HG03064 (cell line): ENCODE results near the gene SCD5.

ENCODE experiments used
- ATAC-seq: cut with Tn5 transposase; IDR thresholded peaks from one replicate; pipeline ENCODE4 v1.9.1; 2021; ENCODE audit warnings: low read depth; ENCODE audit not compliant: unreplicated experiment

Gene SCD5

DNA sequence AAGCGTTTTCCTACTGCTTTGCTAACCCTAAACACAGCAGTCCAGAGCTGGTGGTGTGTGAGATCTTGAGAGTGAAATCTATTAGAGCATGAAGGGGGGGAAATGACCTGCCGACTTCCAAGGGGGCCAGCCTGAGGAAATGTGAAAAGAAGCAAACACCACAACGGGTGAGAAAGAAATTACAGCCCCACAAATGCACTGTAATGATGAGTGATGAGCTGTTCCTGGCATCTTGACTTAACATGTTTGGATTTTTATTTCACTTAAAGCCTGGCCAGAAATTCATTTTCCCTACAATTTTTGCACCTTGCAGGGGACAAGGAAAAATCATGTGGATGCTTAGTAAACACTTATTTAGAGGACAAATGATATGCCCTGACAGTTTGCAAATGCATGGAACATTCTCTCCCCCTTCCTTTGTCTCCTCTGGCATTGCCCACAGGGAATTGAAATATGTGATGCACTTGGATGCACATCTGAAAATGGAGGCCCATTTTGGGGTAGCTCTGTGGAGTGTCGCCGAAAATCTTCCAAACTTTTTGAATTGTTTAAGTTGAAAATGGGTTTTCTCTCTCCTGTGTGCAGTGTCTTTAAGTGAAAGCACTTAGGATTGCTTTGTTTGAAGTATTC is 152.5 kb downstream of the SCD5 start:
- no peak for ATAC-seq

DNA sequence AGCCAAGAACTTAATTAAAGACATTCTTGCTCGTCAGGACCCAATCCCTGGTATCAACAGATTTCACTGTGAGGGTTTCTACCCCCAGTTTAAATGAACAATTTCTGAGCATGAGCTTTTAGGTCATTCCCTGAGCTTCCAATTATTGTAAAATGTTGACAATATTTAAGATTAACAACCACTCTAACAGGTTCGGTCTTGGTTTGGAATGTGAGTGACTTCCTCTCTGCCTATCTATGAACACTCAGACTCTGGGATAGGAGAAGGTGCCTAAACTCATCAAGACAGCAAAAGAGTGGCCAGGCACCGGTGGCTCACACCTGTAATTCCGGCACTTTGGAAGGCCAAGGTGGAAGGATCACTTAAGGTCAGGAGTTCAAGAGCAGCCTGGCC is 153.9 kb downstream of the SCD5 start:
- no peak for ATAC-seq

DNA sequence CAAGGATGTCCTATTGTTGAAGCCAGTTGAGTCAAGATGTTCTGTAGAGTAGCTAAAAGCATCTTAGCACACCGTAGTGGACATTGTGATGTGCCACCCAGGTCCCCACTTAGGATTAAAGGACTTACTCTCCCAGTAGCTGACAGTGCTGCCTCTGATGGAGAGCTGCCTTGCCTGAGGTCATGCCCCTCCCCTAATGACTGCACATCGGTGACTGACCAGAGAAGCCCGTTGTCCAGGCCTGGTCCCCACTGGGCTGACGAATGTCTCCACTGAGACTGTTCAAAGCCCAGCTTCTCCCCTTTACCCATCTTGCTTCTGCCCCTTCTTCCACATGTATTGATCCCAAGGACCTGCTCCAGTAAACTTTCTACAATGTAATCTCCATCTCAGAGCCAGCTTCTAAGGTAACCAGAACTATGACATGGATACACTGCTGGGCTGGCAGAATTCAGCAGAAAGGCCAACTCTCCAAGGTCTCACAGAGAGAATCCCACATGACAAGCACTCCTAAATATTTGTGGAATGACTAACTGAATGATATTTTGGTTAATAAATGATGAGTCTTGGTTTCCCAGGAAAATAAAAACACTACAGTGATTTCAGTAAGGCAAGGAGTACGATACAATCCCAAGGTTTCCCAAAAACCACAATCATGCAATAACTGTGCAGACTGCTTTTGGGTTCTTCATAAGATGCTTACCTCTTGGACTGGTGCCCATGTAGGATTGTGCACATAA is 154.4 kb downstream of the SCD5 start:
- no peak for ATAC-seq

DNA sequence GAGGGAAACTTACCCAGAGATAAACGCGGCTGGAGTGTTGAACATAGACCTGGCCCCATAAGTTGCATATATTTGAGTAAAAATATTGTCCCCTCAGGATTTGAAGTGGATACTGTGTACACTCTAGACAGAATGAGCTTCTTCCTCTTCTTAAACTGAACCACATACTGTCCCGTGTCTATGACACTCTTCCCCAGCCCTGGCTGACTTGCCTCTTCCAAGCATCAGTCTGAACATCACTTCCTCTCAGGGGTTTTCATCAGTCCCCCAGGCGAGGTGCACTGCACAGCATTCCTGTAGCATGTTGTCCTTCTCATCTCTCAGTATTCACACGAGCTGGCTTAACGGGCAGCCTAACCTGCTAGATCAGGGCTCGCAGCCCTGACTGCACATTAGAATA is 156.3 kb downstream of the SCD5 start:
- no peak for ATAC-seq

DNA sequence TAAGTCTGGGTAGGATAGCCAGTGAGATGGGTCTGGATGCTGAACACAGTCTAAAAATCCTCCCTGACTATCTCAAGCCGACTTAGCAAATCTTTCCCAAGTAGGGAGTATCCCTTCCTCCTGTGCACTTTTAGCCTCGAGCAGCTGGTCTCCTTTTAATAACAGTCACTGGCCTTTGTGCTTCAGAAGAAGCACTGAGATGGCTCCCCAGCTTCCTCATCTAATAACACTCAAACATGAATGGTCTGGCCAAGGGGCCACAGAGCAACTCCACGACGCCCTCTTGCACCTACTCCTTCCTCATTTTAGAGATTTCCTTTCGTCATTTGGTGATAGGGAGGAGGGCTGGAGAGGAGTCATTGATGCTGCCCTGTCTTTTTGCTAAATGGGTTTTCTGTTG is 158.1 kb downstream of the SCD5 start:
- ATAC-seq = no peak

DNA sequence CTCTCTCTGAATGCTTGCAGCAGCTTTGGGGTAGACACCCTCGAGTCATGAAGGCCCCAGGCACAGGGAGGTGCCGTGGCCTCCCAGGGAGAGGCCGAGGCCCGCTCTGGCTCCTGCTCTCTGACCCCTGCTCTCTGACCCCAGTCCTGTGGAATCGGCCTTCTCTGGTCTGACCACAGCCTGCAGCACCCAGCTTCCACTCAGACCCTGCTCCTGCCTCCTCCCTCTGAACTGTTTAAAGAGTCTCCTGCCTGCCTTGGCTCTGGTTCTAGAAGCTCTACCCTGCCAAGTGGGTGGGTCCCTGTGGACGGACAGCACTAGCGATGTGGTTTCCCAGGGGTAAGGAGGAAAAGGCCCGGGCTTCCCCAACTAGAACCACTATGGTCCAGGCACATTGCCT is 158.6 kb downstream of the SCD5 start:
- ATAC-seq = no peak

DNA sequence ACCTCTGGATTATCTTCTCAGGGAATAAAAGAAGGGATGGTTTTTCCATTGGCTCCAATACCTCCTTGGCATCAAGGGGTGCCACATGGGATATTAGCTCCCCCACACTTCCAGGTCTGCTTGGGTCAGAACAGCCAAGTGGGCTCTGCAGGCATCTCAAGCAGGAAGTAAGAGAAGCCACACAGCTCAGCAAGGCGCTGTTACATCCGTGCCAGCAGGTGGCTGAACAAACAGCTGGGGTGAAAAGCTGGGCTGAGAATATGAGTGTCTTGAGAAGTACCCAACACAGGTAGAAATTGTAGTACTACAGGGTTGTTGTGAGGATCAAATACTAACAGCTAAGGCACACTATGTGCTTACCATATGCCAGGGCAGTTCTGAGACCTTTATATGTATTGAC is 160.1 kb downstream of the SCD5 start:
- no peak for ATAC-seq

DNA sequence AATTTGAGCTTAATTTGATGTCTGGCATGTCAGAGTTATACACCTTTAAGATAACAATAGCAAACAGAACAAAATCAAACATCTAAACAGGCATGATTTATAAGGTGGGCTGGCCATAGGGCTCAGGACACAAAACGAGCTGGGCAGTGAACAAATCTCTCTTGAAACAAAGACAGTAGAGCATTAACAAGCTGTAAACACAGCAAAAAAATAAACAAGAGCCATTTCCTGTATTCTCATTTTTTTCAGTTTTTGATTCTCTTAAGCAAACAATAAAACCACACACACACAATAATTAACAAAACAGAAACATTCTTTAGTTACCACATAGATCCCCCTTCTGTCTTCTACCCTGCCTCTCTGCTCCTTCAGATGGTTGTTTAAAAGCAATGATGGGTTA is 168.5 kb downstream of the SCD5 start:
- ATAC-seq = no peak

DNA sequence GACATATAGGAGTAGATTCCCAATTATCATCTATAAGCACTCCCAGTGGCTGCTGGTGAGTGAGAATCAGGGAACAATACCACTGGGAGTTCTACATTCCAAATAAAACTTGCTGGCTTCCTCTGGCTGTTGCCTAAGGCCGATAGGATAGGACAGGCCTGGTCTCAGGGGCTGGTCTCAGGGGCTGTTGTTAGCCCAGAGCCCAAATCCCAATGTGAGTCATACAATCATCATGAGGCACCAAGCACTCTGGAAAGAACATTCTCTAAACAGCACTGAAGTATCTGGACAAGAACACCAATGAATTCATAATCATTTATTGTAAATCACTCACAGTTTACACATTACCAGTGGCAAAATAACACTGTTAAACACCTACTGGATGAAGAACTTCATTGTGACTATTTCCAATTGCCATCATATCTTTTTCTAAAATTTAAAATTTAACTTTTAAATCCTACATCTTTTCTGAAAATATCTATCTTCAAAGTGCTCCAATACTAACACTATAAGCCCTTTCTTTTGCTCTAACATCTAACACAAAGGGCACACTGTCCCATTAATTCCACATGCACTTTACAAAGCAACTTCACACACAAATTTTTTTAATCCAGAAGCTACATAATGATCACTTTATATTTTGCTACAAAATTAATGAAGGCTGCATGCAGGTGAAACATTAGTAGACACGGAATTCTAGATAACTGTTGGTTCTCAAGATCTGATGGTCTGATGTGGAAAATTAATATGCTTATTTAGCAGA is 169.2 kb downstream of the SCD5 start:
- ATAC-seq = no peak

DNA sequence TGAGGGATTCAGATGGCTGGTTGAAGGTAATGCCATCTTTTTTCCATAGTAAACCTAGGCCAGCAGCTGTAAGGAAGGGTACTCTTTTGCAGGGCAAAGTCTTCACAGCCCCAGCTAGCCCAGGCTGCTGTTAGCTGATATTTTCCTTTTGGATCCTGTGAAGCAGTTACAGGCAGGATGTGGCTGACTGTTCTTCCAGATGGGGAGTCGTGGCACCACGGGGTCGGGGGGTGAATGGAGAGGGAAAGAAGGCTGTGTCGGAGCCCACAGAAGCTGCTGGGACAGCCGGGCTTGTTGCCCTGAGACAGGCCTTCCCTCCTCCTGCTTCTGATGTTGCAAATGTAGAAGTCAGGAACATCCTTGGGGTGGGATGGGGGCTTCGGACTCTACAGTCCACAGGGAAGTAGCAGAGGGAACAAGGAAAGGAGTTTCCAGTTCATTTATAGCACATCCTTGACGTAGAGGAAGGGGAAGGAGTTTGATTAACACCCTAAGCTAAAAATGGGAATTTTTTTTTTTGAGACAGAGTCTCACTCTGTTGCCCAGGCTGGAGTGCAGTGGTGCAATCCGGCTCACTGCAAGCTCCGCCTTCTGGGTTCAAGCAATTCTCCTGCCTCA is 172.2 kb downstream of the SCD5 start:
- ATAC-seq = no peak

DNA sequence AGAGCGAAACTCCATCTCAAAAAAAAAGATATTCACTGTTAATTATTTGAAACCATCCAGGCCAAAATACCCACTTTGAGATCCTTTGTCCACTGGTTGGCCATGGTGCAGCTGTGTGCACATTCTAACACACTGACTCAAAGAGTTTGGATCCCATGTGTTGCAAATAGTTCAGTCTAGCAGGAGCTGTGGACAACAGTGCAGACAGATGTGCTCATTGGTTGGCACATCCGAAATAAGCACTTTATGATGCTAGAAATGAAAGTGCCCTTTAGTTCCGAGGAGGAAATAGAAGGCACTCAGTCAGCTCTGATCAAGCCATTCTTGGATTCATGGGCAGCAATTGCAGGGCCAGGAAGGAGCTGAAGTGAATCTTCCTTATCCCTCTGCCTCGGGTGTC is 173.8 kb downstream of the SCD5 start:
- no peak for ATAC-seq

DNA sequence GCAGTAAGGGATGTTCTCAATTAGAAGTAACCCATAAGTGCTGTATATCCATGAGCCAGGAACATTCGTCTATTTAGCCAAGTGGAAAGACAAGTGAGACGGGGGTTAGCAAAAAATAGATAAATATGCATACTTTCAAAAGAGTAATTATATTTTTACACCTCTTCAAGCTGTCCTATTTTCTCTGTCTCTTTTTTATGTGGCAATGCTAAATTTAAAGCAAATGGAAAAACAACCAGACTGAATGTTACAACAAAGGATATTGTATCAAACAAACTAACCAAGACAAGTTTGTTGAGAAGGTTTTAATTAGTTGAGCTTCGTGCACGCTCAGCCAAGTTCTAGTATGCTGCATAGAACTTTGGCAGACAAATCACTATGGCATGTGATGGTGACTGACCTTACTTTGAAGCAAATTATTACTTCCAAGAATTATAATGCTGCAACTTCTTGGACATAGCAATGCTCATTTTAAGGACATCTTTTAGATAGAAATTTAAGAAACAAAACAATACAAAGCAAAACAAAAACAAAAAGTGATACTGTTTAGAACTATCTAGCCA is 175.4 kb downstream of the SCD5 start:
- ATAC-seq = no peak

DNA sequence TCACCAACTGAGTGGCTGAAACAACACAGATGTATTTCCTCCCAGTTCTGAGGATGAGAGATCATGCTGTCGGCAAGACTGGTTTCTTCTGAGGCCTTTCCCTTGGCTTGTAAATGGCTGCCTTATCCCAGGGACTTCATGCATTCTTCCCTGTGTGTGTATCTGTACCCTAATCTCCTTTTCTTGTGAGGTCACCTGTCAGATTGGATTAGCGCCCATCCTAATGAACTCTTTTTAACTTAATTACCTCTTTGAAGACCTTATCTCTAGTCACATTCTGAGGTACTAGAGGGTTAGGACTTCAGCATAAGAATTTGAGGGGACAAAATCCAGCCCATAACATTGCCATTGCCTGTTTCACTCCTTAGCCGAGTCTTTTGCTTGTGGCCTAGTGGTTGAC is 177.3 kb downstream of the SCD5 start:
- no peak for ATAC-seq

DNA sequence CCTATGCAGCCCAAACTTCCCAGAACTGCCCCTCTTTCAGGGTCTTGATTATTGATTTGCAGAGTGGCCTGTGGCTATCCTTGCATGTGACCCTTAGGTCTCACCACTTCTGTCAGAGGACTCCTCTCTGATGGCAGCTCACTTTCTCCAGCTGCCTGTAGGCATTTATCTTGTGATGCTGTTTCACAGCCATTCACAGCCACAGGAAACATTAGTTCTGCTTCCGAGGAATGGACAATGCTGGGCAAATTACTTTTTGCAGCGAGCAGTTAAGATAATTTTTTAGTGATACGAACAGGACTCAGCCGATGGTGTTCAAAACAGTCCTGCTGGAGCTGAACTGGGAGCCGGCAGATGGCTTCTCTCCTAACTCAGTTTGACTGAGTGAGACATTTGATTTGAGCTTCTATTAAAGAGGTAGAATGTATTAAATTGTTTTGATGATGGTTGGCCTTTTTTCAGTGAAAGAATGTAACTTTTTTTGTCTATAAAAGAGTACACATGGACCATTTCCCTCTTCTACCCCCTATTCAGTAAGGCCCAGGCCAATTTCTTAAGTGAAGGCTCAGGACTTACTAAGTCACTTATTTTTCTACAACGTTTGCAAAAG is 178.4 kb downstream of the SCD5 start:
- no peak for ATAC-seq

DNA sequence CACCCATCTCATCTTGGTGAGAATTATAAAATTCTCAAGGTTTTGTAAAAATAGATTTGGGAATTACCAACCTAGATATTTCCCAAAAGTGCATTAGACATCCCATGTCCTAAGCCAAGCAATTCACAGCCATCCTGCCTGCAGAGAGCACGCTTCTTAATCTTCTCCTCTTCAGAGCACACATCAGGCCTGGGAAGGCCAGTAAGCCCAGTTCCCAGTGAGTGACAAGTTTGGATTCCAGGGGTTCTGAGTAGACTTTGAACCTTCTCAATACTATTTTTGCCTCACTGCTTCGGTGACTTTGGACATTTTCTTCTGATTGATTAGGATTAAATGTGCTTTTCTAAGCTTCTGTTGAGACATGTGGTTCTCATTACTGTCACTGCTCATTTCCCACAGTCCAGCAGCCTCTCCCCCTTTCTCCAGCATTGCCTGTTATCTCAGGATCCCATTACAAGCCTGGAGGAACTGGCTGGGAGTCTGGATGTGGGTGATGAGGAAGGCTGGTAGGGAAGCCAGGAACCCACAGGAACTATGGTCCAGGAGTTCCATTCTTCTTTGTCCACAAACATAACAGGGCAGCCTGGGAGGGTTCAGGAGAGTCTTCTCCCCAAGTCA is 180.4 kb downstream of the SCD5 start:
- no peak for ATAC-seq

DNA sequence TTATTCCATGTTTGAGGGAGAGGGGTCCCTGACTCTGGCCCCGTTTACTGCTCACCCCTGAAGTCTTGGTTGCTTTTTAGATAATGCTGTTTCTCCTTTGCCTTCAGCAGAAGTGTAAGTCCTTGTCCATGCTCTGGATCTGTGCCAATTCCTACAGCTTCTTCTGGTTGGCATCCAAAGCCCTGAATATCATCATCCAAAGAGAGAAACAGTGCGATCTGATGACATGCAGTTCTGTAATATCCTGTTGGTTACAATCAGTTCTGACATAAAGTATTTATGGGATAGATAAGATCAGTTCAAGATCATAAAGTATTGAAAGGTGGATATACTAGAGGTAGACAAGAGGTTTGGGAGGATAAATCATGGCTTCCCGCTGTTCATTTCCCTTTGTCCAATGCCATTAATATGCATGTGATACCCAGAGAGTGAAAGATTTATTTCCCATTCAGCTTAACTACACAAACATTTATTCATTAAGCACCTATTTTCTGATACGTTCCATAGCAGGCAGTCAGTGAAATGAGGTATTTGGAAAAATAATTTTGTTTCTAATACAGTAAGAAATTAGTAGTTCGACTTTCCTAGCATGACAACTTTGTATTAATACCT is 183.7 kb downstream of the SCD5 start:
- ATAC-seq = no peak

DNA sequence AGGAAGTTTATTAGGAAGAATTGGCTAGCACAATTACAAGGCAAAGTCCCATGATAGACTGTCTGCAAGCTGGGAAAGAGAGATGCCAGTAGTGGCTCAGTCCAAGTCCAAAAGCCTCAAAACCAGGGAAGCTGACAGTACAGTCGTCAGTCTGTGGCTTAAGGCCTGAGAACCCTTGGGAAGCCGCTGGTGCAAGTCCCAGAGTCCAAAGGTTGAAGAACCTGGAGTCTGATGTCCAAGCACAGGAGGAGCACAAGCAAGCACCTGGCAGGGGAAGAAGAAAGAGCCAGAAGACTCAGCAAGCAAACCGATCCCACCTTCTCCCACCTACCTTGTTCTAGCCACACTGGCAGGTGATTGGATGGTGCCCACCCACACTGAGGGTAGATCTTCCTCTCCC is 185.5 kb downstream of the SCD5 start:
- no peak for ATAC-seq

DNA sequence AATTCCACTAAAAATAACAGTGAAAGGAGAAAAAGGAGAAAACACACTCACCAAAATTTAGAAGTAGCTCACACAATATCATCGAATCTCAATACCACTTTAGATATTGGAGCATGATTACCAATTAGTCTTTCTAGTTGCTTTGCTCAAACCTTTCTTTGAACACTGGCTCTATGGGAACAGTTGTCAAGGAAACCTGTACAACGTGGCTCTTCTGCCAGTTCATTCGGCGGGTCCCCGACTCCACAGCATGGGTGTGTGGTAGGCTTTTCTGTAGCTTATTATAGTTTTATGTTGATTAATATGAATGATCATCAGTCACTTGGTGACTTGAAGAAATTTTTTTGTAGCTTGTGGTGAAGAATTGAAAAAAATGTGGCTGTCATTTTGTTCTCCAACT is 186.6 kb downstream of the SCD5 start:
- ATAC-seq = no peak

DNA sequence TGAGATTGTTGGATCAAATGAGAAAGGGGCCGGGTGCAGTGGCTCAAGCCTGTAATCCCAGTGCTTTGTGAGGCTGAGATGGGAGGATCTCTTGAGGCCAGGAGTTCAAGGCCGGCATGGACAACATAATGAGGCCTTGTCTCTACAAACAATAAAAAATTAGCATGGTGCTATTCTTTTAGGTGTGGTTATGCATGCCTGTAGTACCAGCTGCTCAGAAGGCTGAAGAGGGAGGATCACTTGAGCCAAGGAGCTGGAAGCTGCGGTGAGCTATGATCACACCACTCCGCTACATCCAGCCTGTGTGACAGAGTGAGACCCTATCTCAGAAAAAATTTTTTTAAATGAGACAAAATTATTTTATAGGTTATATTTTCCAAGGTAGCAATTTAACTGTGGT is 187.1 kb downstream of the SCD5 start:
- no peak for ATAC-seq

DNA sequence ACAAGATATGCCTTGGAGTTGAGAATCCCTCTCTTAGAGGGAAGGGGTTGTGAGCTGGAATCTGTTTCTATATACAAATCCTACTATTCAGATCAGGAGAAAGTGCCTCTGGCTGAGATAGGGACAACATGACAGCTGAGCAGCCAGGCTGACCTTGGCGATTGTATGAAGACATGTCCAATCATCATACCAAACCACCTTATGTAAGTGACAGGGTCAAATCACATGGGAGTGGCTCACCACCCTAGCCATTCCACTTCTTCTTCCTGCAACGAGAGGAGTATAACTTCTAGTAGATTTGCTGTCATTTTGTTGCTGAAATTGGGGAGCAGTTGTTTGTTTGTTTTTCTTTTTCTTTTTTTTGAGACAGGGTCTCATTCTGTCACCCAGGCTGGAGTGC is 188.6 kb downstream of the SCD5 start:
- ATAC-seq = no peak
